ENCODE results near the gene ZC3H7A.

DNA sequence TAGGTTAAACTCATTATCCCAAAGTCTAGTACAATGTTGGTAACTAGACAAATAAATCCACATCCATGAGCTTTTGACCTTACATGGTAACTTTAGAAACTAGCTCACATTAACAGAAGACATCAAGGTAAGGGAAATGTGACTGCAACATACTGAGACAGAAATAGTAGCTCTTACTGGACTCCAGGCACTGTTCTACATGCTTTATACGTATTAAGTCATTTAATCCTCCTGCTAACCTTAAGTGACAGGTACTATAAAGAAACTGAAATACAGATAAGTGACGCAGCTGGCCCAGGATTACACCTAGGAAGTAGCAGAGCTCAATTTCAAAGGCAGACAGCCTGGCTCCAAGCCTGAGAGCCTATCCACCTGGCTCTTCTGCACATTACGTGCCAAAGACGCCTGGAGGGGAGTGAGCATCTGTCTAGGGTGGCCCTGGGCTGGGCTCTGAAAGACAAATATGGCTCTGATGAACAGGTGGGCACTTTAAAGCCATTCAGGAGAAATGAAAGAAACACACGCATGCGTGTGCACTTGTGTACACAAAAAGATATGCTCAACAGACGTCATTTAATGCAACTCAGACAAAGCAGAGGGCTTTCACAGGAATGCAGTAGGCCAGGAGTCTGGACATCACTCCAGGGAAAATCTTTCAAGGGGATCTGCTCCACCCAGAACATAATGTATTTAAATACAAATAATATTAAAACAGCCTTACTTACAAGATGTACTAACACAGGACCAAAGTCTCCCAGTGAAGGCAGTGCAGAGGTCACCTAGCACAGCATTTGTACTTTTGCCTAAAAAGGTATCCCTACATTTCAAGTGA lies 4.4 kb downstream of the ZC3H7A start:
- TF ChIP-seq EP300 (IDR thresholded peaks at IDR 0.05), result no peak
- TF ChIP-seq, protein P1, sequence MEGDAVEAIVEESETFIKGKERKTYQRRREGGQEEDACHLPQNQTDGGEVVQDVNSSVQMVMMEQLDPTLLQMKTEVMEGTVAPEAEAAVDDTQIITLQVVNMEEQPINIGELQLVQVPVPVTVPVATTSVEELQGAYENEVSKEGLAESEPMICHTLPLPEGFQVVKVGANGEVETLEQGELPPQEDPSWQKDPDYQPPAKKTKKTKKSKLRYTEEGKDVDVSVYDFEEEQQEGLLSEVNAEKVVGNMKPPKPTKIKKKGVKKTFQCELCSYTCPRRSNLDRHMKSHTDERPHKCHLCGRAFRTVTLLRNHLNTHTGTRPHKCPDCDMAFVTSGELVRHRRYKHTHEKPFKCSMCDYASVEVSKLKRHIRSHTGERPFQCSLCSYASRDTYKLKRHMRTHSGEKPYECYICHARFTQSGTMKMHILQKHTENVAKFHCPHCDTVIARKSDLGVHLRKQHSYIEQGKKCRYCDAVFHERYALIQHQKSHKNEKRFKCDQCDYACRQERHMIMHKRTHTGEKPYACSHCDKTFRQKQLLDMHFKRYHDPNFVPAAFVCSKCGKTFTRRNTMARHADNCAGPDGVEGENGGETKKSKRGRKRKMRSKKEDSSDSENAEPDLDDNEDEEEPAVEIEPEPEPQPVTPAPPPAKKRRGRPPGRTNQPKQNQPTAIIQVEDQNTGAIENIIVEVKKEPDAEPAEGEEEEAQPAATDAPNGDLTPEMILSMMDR (IDR thresholded peaks at IDR 0.05), result no peak

Measured in stomach (tissue), 4 donors.